ENCODE measurements around the gene PPP2R1B.

The PPP2R1B gene

DNA sequence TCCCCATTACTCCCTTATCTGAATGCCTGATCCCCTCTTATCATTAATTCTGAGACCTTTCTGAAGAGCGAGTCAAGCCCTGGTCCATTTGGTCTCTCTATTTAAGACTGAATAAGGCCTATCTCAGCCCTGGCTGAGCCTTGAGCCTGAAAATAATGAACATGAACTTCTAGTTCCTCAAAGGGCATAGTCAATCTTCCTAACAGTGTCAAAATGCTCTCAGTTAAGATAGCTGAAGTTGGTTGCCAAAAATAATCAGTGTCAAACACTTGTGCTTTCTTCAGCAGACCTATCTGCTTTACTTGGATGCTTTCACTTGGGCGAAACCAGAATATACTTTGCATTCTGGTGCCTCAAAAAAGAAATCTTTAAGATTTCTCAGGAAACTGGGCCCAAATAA lies 42.6 kb upstream of the PPP2R1B start:
- H3K4me3 ChIP-seq (ENCODE audit: low read depth, low read length), result no peak overlapping the region
- no peak for DNase-seq (ENCODE audit: low read depth)
- TF ChIP-seq, protein P1, sequence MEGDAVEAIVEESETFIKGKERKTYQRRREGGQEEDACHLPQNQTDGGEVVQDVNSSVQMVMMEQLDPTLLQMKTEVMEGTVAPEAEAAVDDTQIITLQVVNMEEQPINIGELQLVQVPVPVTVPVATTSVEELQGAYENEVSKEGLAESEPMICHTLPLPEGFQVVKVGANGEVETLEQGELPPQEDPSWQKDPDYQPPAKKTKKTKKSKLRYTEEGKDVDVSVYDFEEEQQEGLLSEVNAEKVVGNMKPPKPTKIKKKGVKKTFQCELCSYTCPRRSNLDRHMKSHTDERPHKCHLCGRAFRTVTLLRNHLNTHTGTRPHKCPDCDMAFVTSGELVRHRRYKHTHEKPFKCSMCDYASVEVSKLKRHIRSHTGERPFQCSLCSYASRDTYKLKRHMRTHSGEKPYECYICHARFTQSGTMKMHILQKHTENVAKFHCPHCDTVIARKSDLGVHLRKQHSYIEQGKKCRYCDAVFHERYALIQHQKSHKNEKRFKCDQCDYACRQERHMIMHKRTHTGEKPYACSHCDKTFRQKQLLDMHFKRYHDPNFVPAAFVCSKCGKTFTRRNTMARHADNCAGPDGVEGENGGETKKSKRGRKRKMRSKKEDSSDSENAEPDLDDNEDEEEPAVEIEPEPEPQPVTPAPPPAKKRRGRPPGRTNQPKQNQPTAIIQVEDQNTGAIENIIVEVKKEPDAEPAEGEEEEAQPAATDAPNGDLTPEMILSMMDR (IDR thresholded peaks at IDR 0.05; ENCODE audit: low read depth, low read length, missing control alignments), result no peak

DNA sequence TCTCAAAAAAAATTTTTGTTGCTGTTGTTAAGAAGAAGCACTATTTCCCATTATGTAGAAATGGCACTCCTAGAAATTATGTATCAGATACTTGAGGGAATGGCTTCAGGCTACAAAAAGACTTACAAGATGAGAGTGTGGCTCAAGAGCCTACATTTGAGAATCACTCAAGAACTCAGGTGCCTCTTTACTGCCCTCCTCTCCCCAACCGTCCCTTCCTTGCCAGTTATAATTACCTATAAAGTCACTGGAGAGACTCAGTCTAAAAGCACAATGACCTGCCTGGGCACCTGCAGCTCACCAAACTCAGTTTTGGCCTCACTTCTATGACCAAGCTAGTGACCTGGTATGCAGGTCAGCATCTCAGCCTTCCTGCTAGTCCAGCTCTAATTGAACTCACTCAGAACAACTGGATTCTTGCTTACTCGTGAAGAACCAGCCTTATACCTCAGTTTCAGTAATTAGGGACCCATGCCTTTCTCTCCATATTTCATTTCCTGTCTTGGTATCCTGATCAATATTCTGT lies 41.9 kb upstream of the PPP2R1B start:
- no peak for DNase-seq (ENCODE audit: low read depth)
- TF ChIP-seq, protein P1 (IDR thresholded peaks at IDR 0.05; ENCODE audit: low read depth, low read length, missing control alignments), result no peak
- no peak overlapping the region for H3K4me3 ChIP-seq (ENCODE audit: low read depth, low read length)

DNA sequence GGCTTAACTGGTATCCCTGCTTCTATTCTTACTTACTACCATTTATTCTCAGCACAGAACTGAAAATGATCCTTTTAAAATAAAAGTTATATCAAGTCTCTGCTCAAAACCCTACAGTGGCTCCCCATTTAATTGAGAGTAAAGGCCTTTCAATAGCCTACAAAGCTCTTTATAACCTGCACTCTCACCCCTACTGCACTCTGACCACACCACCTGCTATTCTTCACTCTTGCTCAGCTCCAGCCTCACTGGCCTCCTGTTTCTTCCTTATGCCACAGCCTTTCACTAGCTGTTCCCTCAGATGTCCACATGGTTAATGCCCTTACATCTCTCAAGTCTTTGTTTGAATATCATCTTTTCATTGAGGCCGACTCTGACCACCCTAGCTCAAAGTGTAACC lies 40.9 kb upstream of the PPP2R1B start:
- TF ChIP-seq, protein P1 (IDR thresholded peaks at IDR 0.05; ENCODE audit: low read depth, low read length, missing control alignments), result no peak
- DNase-seq (ENCODE audit: low read depth), result no peak
- H3K4me3 ChIP-seq (ENCODE audit: low read depth, low read length), result no peak overlapping the region

DNA sequence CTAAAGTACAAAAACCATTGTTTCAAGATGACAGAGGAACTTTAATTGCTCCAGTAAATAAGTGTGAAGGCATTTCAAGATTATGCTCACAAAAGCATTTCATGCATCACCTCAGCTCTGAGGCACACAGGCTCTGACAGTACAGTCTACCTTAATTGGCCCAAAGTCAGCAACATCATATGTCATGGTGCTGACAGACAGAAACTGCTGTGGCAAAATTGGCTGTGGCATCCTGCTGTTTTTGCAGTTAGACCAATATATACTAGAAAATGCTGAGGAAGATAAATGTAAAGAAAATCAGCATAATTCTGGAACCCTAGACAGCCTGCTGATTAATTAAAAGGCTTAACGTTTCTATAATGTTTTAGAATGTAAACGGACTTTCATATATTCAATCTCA lies 34.9 kb upstream of the PPP2R1B start:
- TF ChIP-seq, protein P1 (IDR thresholded peaks at IDR 0.05; ENCODE audit: low read depth, low read length, missing control alignments), result no peak
- H3K4me3 ChIP-seq (ENCODE audit: low read depth, low read length), result no peak overlapping the region
- DNase-seq (ENCODE audit: low read depth), result no peak

DNA sequence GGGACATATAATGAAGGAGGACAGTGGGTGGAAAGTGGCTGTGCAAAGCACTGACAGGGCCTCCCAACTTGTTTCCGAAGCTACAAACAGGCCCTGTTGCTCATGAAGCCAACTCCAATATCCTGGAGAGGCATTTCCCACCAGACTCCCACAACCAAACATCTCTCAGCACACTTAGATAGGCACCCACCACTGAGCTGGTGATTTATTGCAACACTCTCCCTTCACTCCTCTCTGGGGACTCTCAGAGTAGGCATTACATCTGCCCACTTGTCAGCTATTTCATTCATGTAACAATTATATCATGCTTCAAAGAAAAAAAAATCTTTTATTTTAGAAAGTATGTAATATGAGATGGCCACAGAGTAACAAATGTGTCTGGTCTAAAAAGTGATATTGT lies 32.1 kb upstream of the PPP2R1B start:
- DNase-seq (ENCODE audit: low read depth), result no peak
- H3K4me3 ChIP-seq (ENCODE audit: low read depth, low read length), result no peak overlapping the region
- TF ChIP-seq, protein P1 (IDR thresholded peaks at IDR 0.05; ENCODE audit: low read depth, low read length, missing control alignments), result no peak

DNA sequence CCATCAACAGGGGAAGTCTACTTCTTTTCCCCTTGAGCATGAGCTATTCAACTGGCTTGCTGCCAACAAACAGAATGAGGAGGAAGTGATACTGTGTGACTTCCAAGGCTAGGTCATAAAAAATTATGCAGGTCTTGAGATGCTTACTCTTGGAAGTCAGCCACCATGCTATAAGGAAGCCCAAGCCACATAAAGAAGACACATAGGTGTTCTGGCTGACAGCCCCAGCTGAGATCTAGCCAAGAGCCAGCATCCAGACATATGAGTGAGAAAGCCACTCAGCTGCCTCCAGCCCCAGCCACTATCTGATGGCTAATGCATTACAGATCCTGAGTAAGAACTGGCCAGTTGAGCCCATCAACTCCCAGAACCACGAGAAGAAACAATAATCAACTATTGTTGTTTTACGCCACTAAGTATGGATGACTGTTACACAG lies 31.0 kb upstream of the PPP2R1B start:
- DNase-seq (ENCODE audit: low read depth), result peak; percentile 29
- TF ChIP-seq, protein P1 (IDR thresholded peaks at IDR 0.05; ENCODE audit: low read depth, low read length, missing control alignments), result no peak
- no peak overlapping the region for H3K4me3 ChIP-seq (ENCODE audit: low read depth, low read length)

DNA sequence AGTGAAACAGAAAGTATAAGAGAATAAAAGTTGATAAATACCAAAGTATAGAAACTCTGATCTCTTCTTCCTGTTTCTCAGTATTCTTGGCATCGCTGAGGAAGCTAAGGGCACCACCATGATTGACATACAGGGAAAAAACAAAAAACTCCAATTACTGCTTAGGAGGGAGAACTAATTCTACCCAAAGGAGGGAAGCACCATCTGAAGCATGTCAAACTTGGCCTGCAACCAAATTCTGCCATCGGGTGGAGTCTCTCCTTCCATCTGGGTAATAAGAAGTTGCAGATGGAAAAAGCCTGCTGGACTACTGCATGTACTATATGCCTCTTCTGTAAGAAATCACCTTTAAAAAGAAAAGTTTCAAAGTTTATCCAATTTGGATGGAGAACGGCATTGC lies 30.5 kb upstream of the PPP2R1B start:
- TF ChIP-seq, protein P1 (IDR thresholded peaks at IDR 0.05; ENCODE audit: low read depth, low read length, missing control alignments), result no peak
- no peak for DNase-seq (ENCODE audit: low read depth)
- H3K4me3 ChIP-seq (ENCODE audit: low read depth, low read length), result no peak overlapping the region

Measured in GM12864 (cell line).